Breast epithelium (tissue), 4 donors: ENCODE results near the gene EIF3K. TPM values are rescaled to one million over a fixed set of nuclear protein-coding genes. Genes with fewer than 3 reads are reported as not detected.

ENCODE experiments used
- DNase-seq, 2 donors: peaks; one replicate each; pipeline ENCODE4 v3.0.0-alpha.2; 2019; ENCODE audit warnings: low spot score in 2 of 2
- H3K27ac ChIP-seq, 2 donors: fragments of 200-600 bp; sonication (generic) in 1 of 2; one replicate each; pipeline ENCODE4 v1.5.1; 2016 to 2019; ENCODE audit warnings: mild to moderate bottlenecking in 1 of 2
- H3K27me3 ChIP-seq, 2 donors: fragments of 200-600 bp; sonication (generic) in 1 of 2; one replicate each; pipeline versions ENCODE4 v1.5.1 to v1.6.0; 2017 to 2019; ENCODE audit warnings: control low read depth in 1 of 2, mild to moderate bottlenecking in 1 of 2
- H3K36me3 ChIP-seq: fragments of 200-600 bp; one replicate; pipeline ENCODE4 v1.5.1; 2019
- H3K4me1 ChIP-seq, 2 donors: fragments of 200-600 bp; sonication (generic); one replicate each; pipeline ENCODE4 v1.5.1; 2016 to 2019; ENCODE audit warnings: control low read depth in 1 of 2
- H3K4me3 ChIP-seq, 3 donors: fragments of 200-600 bp; sonication (generic); 1 replicate in 2 of 3; 2 replicates in 1 of 3; pipeline ENCODE4 v1.5.1; 2016 to 2019; ENCODE audit warnings: mild to moderate bottlenecking in 3 of 3, moderate library complexity in 2 of 3
- H3K9me3 ChIP-seq, 2 donors: fragments of 200-600 bp; sonication (generic) in 1 of 2; one replicate each; pipeline ENCODE4 v1.5.1; 2016 to 2019; ENCODE audit warnings: control low read depth in 1 of 2
- POLR2A ChIP-seq: fragments of 450-650 bp; IDR thresholded peaks from one replicate; pipeline ENCODE4 v1.6.1; 2016; ENCODE audit warnings: antibody characterized with exemption, mild to moderate bottlenecking, moderate library complexity
- POLR2AphosphoS5 ChIP-seq, 3 donors: sonication (generic); formaldehyde crosslinking; IDR thresholded peaks; one replicate each; pipeline ENCODE4 v1.6.1; 2017; ENCODE audit warnings: antibody characterized with exemption in 3 of 3
- intact Hi-C: fragments of 100-400 bp; cut with DNase I; formaldehyde crosslinking; loops from one replicate; pipeline ENCODE4 v1.15.1; 2023; ENCODE audit warnings: low total_unique reads
- total RNA-seq, 3 donors: library from RNA; depleted of rRNA; stranded (reverse); fragments of >200 nt; gene quantifications; one replicate each; pipeline ENCODE4 v1.1.0, GENCODE V29; 2016
- TF ChIP-seq, protein P1 (sequence below), 3 donors: fragments of 450-650 bp; IDR thresholded peaks; one replicate each; pipeline ENCODE4 v1.5.1; 2016 to 2017; ENCODE audit warnings: antibody characterized with exemption in 3 of 3, mild to moderate bottlenecking in 3 of 3, moderate library complexity in 3 of 3

EIF3K gene
- total RNA-seq, 3 donors from 2014 or later: 401 to 562 (median 420) TPM

DNA sequence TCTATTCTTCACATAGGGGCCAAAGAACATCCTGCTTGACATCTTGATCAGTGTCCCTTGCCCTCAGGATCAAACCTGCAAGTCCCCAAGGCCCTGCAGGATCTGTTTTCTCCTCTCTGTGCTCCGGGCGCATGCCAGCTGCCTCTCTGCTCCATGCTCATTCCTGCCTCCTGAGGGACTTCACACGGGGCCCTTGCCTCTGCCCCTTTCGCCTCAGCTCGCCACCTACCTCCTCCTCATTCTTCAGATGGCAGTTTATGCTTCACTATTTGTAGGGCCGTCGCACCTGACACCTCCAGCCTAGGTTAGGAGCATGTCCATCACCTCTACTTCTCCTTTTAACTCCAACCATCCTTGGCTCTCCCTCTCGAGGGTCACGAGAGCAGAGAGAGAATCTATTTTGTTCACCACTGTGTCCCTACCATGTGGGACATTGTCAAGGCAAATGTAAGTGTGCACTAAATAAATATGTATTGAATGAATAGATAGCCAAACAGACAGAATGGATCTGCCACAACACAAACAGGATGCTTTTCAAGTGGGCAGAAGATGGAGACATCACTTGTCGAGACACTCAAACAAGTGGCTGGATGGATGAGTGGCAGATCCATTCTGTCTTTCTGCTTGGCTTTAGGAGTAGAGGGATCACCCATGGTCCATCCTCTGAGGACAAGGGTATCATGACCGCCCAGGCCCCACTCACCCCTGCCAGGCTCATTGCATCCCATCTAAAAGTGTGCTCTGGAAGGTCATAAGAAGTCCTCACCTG, 58.1 kb downstream of the EIF3K start:
- no peaks in the 10 kb centered on the region for H3K9me3 ChIP-seq
- no peak for DNase-seq
- peaks cover 5 to 30% of the 10 kb centered on the region in 2 donors for H3K4me1 ChIP-seq
- no peaks in the 10 kb centered on the region for H3K36me3 ChIP-seq
- peak overlapping the region; percentile 94 to 99 for H3K27ac ChIP-seq
- no peaks in the 10 kb centered on the region for H3K27me3 ChIP-seq
- intact Hi-C loops: no loop called here
- TF ChIP-seq POLR2AphosphoS5 (IDR thresholded peaks at IDR 0.05) (no peak), POLR2A (no peak)
- TF ChIP-seq, protein P1, sequence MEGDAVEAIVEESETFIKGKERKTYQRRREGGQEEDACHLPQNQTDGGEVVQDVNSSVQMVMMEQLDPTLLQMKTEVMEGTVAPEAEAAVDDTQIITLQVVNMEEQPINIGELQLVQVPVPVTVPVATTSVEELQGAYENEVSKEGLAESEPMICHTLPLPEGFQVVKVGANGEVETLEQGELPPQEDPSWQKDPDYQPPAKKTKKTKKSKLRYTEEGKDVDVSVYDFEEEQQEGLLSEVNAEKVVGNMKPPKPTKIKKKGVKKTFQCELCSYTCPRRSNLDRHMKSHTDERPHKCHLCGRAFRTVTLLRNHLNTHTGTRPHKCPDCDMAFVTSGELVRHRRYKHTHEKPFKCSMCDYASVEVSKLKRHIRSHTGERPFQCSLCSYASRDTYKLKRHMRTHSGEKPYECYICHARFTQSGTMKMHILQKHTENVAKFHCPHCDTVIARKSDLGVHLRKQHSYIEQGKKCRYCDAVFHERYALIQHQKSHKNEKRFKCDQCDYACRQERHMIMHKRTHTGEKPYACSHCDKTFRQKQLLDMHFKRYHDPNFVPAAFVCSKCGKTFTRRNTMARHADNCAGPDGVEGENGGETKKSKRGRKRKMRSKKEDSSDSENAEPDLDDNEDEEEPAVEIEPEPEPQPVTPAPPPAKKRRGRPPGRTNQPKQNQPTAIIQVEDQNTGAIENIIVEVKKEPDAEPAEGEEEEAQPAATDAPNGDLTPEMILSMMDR (IDR thresholded peaks at IDR 0.05): no peak
- H3K4me3 ChIP-seq: peak overlapping the region in 1 of 3 donors; percentile 5

DNA sequence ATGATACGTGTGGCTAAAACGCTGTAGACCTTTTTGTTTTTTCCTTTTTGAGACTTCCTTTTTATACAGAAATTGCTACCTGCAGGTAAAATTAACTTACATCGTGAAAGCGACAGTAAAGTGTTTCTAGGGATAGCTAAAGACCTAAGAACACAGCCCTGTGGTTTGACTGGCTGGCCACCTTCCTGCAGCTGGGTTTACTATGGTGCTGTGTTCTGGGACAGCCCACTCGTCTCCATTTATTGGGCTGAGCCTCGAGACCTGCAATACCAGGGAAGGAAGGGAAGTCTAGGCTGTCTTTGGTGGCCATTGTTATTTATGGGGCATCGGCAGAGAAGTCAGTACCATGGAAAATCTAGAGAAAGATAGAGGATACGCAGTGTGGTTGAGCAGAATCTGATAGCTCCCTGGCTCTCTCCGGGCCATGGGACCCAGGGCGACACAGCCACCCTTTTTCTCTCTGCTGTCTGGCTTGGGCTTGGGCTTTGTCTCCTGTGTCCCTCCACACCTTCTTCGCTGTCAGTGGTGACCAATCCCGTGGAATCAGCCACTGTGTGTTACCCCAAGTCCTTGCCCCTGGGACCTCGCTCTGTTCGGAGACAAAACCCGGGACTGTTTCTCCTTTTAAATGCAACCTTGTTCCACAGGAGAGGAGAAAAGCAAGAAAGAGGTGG, 59.4 kb downstream of the EIF3K start:
- H3K36me3 ChIP-seq: no peaks in the 10 kb centered on the region
- H3K27me3 ChIP-seq: no peaks in the 10 kb centered on the region
- H3K27ac ChIP-seq: peak overlapping the region; percentile 82 to 99
- no peak overlapping the region for H3K4me3 ChIP-seq
- intact Hi-C loops: no loop called here
- no peak for DNase-seq
- H3K9me3 ChIP-seq: no peaks in the 10 kb centered on the region
- no peak for TF ChIP-seq POLR2A
- no peak for TF ChIP-seq POLR2AphosphoS5 (IDR thresholded peaks at IDR 0.05)
- TF ChIP-seq, protein P1 (IDR thresholded peaks at IDR 0.05): no peak
- H3K4me1 ChIP-seq: peaks cover 9 to 35% of the 10 kb centered on the region in 2 donors

DNA sequence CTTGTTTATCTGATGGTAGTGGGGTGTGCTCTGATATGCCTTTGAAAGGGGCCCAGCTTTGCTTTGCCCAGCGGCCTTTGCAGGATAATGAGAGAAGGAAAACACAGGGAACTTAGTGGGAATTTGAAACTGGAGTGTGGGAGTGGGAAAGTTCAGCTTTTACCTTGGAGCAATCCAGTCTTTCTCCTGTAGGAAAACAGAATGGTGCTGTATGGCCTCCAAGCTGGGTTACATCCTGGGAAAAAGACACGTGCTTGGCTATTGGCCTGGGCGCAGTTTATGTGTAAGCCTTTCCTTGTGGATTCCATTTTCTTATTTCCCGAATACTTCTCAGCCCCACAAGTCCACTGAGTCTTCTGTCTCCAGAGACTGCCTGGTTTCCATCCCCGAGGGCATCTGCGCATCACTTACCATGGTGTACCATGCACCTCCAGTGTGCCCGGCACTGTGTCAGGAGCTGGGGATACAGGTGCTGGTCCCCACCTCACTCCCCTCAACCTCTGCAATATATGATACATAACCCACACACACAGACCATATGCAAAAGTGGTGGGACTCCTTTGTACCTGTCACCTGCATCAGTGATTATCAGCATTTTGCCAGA, 60.0 kb downstream of the EIF3K start:
- peak overlapping the region; percentile 82 to 99 for H3K27ac ChIP-seq

DNA sequence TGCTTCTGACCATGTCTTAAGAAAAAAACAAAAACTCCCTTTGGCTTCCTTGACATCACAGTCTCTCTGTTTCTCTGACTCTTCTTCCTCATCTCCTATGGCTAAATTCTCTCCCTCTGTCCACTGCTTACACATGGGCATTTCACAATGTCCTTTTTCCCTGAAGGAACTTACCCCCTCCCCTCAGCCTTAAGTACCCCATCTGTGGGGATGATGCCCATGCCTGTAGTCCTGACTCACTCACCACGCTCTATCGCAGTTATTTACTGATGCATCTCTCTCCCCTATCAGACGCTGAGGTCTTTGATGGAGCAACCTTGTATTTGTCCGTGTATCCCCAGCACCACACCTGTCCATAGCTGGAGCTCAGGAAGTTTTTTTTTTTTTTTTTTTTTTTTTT, 60.9 kb downstream of the EIF3K start:
- intact Hi-C loops: no loop called here
- H3K27ac ChIP-seq: peak overlapping the region; percentile 82 to 99
- no peaks in the 10 kb centered on the region for H3K27me3 ChIP-seq
- no peak for DNase-seq
- H3K4me3 ChIP-seq: no peak overlapping the region
- TF ChIP-seq, protein P1 (IDR thresholded peaks at IDR 0.05): no peak
- TF ChIP-seq POLR2A: no peak
- TF ChIP-seq POLR2AphosphoS5 (IDR thresholded peaks at IDR 0.05): no peak
- H3K36me3 ChIP-seq: no peaks in the 10 kb centered on the region
- H3K9me3 ChIP-seq: no peaks in the 10 kb centered on the region
- H3K4me1 ChIP-seq: peaks cover 16 to 50% of the 10 kb centered on the region in 2 donors

More for the DNA sequence above, 60.0 kb downstream of the EIF3K start:
- intact Hi-C loops: no loop called here
- H3K4me3 ChIP-seq: no peak overlapping the region
- no peaks in the 10 kb centered on the region for H3K9me3 ChIP-seq
- H3K36me3 ChIP-seq: no peaks in the 10 kb centered on the region
- TF ChIP-seq POLR2A (no peak), POLR2AphosphoS5 (IDR thresholded peaks at IDR 0.05) (no peak)
- TF ChIP-seq, protein P1 (IDR thresholded peaks at IDR 0.05): no peak
- no peaks in the 10 kb centered on the region for H3K27me3 ChIP-seq
- DNase-seq: no peak
- H3K4me1 ChIP-seq: peaks cover 13 to 41% of the 10 kb centered on the region in 2 donors
